Spleen (tissue), 7 donors: ENCODE data around the gene SERINC5.

Source experiments
- POLR2AphosphoS5 ChIP-seq, 3 donors: sonication (generic); formaldehyde crosslinking; IDR thresholded peaks; one replicate each; pipeline ENCODE4 v1.5.1; 2017; ENCODE audit warnings: antibody characterized with exemption in 3 of 3
- TF ChIP-seq, protein P1 (sequence below), 11 experiments: fragments of 200-600 bp in 7 of 11; fragments of 450-650 bp in 4 of 11; sonication (generic) in 4 of 11; IDR thresholded peaks in 8 of 11; conservative IDR thresholded peaks in 3 of 11; 1 replicate in 7 of 11; 2 replicates in 4 of 11; pipeline versions ENCODE4 v1.4.0 to v1.8.0; 2016 to 2021; ENCODE audit warnings: antibody characterized with exemption in 11 of 11, inconsistent platforms in 4 of 11, mild to moderate bottlenecking in 1 of 11
- donor health status: DM: no; HTN: no; CAD: no; lungs with moderate emphysema.
- donor health status: DM: no; HTN: no; CAD: no.
- donor health status: DM: no; HTN: no; CAD: no.

DNA sequence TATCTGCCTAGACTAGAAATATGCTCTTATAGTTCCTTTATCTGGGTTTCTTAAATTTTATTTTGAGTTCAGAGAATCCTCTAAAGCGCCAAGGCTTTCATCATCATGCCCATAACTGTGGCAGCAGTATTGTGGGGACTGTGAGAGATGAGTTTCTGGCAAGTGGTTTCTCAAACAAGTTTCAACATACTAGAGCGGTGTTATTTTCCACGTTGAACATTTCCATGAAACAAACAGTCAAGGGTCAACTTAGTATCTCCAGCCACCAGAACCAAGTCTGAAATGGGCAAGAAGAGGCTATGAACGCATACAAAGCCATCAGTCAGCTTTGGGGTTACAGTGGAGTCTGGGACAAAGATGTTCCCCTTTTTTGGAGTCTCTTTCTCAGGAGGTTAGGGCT, 40.3 kb downstream of the SERINC5 start:
- TF ChIP-seq, protein P1, sequence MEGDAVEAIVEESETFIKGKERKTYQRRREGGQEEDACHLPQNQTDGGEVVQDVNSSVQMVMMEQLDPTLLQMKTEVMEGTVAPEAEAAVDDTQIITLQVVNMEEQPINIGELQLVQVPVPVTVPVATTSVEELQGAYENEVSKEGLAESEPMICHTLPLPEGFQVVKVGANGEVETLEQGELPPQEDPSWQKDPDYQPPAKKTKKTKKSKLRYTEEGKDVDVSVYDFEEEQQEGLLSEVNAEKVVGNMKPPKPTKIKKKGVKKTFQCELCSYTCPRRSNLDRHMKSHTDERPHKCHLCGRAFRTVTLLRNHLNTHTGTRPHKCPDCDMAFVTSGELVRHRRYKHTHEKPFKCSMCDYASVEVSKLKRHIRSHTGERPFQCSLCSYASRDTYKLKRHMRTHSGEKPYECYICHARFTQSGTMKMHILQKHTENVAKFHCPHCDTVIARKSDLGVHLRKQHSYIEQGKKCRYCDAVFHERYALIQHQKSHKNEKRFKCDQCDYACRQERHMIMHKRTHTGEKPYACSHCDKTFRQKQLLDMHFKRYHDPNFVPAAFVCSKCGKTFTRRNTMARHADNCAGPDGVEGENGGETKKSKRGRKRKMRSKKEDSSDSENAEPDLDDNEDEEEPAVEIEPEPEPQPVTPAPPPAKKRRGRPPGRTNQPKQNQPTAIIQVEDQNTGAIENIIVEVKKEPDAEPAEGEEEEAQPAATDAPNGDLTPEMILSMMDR (IDR thresholded peaks at IDR 0.05 in 8 of 11, conservative IDR thresholded peaks at IDR 0.05 in 3 of 11), result no peak
- no peak for TF ChIP-seq POLR2AphosphoS5 (IDR thresholded peaks at IDR 0.05)
